OCI-LY7 (cell line): ENCODE results near the gene GREM2.

Experiments used
- EZH2phosphoT487 ChIP-seq: fragments of 200-600 bp; sonication (generic); IDR thresholded peaks from 2 replicates; pipeline ENCODE4 v1.6.1; 2018; ENCODE audit warnings: low read depth, borderline replicate concordance, mild to moderate bottlenecking, mixed run types, antibody characterized with exemption, low read length, moderate library complexity, mixed read lengths
- TF ChIP-seq, protein P1 (sequence below): fragments of 200-600 bp; sonication (generic); conservative IDR thresholded peaks from 2 replicates; pipeline ENCODE4 v1.5.1; 2014; ENCODE audit warnings: mild to moderate bottlenecking, antibody characterized with exemption, low read length, moderate library complexity, mixed read lengths

- TF ChIP-seq, protein P1, sequence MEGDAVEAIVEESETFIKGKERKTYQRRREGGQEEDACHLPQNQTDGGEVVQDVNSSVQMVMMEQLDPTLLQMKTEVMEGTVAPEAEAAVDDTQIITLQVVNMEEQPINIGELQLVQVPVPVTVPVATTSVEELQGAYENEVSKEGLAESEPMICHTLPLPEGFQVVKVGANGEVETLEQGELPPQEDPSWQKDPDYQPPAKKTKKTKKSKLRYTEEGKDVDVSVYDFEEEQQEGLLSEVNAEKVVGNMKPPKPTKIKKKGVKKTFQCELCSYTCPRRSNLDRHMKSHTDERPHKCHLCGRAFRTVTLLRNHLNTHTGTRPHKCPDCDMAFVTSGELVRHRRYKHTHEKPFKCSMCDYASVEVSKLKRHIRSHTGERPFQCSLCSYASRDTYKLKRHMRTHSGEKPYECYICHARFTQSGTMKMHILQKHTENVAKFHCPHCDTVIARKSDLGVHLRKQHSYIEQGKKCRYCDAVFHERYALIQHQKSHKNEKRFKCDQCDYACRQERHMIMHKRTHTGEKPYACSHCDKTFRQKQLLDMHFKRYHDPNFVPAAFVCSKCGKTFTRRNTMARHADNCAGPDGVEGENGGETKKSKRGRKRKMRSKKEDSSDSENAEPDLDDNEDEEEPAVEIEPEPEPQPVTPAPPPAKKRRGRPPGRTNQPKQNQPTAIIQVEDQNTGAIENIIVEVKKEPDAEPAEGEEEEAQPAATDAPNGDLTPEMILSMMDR: no peak
- no peak for TF ChIP-seq EZH2phosphoT487
Observed at GRCh38 chr1:240445369-240445768, 166.6 kb downstream of the GREM2 start.
